ENCODE results near the gene NAV1.
"Not testable (repeated sequence)": the region's sequence is repeated elsewhere in the genome, so short reads cannot be mapped to it uniquely, and the experiment has no call there.

Gene NAV1

DNA sequence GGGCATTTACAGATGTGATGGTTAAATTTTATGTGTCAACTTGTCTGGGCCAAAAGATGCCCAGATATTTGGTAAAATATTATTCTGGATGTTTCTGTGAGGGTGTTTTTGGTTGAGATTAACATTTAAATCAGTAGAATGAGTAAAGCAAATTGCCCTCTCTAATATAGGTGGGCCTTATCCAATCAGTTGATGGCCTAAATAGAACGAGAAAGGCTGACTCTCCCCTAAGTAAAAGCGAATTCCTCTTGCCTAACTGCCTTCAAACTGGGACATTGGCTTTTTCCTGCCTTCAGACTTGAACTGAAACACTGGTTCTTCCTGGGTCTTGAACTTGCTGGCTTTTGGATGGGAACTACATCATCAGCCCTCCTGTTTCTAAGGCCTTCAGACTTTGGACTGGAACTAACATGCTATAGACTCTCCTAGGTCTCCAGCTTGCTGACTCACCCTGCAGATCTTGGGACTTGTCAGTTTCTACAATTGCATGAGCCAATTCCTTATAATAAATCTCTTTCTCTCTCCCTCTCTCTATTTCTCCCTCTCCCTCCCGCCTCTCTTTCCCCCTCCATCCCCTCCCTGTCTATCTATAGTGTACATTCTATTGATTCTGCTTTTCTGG, 10.2 kb upstream of the NAV1 start:
- DNase-seq (ENCODE audit: low read depth) = no peak

DNA sequence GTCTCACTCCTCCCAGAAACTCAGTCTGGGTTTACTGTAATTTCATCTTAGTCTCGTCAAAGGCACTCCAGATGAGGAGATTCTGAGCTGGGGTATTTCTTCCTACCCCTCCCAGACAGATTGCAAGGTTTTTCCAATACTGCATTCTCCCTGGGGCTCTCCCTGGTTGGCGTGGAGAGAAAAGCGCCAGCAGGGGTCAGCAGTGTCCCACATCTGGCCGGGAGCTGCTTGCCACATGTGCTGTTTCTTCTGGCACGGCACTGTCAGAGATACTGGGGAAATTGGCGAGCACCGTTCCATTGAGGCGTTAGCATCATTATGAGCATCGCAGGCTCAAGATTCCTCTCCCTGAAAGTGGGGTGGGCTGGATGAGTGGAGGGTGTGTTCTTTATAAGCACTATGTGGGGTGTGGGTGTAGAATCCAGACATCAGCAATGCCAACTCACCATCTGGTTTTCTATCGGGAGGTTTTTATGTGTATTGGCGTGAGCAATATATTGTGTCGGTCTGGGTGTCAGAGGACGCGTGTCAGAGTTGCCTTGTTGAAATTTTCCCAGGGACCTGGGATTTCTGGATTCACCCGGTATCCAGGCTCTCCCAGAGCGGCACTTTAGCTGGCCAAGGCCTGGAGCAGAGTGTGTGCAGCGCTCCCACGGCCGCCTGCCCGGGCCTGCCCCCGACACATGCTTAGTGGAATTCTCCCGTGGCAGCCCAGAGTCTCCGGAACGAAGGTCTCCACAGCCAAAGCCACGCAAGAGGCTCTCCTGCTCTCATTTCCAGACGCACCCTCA, 8.0 kb upstream of the NAV1 start:
- DNase-seq (ENCODE audit: low read depth) = no peak

DNA sequence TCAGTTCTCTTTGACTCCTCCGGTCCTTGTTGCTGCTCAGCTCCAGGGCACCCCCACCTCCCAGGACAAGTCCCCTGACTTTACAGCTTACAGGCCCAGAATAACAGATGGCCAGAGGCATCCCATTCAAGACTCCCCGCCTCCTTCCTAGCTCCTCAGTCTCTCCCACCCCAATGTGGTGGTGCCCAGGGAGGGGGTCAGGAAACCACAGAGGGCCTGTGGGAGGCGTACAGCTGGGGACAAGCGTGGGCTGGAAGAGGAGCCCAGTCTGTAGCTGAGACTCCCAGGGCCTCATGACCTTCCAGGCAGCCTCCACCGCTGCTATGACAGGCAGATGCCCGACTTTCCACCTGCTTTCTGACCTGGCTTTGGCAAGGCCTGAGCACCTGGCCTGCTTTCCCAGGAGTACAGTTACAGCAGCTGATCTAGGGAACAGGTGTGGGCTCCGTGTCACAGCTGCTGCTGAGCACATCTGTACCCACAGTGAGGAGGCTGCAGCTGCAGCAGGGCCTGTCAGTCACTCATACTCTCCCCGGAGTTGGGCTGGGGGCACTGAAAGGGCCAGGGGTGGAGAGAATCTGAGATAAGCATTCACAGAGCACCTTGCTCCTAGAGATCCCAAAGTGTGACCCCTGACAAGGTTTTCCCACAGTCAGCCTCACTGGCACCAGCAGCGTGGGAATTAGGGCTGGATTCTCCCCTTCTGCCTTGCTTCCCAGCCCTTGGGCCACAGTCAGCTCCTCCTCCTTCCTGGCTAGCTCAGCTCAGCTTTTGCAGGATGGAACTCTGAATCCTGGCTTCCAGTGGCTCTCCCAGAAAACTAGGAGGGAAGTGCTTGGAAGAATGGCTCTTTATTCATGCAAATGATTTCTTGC, 7.1 kb upstream of the NAV1 start:
- DNase-seq (ENCODE audit: low read depth) = no peak

DNA sequence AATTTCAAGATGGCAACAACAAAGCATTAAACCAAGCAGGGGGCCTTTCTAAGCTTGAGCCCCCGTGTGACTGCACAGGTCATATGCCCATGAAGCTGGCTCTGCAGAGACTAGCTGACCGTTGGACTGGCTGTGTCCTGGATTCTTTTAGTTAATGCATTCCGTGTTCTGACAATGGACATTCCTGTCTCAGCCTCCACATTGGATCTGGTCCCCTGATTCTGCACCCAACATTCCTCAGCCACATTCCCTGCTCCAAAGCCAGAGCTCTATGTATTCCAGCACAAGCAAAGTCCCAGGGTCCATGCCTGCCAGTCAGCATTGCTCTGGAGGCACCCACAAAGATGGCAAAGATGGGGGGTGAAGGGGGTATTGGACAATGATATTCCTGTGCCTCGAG, 5.1 kb upstream of the NAV1 start:
- no peak for DNase-seq (ENCODE audit: low read depth)

DNA sequence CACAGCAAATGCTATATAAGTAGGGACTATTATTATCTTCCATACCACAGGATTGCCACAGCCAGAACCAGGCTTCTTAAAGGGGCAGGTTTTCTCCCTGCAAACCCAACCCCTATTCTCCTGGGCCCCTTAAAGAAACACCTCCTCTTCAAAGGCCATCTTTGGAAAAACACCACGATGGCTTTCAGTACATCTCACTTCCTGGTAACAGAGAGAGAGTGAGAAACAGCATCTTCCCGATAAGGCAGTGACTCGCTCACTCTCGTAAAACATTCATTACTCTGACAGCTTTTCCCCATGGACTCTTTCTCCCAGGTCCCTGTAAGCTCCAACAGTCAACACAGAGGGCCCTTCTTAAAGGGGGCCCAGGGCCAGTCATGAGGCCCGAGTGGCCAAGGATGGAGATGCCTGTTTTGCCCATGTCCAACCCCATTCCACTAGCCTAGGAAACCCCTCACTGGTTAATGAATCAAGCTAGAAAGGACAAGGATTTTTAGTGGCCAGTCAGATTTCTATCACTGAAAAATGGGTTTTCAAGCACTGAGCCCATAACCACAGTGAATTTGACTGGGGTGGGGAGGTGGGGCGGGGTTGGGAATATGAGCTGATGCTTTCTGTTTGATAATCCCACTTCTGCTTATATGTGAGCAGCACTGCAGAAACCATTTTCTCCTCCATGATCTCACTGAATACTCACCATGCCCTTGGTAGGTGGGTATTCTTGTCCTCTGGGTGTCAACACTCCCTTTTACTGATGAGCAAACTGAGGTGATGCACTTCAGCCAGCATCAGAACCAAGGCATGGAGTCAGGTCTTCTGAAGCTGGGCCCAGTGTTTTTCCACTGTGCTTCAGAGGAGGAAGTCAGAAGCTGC, 3.6 kb upstream of the NAV1 start:
- no peak for DNase-seq (ENCODE audit: low read depth)

DNA sequence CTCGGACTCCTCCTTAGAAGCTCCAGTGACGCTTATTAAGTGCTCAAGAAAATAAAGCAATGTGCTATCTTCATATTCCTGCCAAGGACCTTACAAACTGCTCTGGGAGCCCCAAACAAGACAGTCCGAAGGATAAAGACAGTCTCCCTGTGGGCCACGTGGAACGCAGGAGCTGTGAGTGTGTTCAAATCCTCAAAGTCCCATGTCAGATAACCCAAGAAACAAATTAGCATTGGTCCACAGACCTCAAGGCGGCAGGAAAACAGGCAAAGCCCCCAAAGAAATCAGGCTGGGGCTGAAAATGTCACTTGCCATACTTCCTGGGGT, 3.0 kb upstream of the NAV1 start:
- DNase-seq (ENCODE audit: low read depth) = no peak

DNA sequence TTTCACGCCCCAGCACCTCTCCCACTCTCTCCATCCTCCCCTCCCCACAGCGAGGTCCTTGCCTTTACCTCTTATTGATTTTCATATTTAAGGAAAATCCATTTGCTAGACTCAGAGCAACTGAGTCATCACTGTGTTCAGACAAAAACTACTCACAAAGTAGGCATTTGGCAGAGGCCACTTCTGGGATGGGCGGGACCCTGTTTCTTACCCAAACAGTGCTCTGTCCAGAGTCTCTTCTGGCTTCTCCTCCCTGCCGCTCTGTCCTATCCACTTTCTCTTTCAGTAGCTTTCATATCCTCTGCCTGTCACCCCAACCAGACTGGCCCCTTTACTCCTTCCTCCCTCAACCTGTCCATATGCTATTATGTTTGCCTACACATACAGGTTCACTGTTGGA, 2.4 kb upstream of the NAV1 start:
- no peak for DNase-seq (ENCODE audit: low read depth)

DNA sequence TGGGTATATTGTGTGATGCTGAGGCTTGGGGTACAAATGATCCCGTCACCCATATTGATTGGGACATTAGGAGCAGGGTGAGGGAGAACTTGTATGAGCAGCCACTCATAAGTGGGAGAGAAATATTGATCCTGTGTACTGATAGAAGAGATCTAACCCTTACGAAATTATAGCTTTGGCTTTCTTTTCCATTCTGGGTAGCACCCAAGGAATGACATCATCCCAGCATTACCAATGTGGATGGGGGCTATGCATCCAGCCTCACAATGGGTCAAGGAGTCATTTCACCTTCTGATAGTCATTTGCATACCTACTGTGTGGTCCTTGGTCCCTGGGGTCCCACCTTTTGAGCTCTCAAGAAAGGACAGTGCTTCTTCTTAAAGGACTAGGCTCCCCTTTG, 1.9 kb upstream of the NAV1 start:
- no peak for DNase-seq (ENCODE audit: low read depth)

DNA sequence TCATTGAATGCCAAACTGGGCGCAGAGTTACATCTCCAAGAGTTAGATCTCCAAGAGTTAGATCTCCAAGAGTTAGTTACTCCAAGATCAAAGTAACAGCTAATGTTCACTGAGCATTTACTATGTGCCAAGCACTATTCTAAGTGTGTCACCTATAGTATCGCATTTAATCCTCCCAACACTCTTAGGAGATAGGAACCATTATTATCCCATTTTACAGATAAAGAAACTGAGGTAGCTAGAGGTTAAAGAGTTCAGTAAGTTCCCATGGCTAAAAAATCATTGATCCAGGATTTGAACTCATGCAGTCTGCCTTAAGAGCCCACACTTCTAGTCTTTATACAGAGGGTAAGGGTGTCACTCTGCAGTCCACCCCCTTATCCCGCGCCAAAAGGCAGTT, 1.5 kb upstream of the NAV1 start:
- no peak for DNase-seq (ENCODE audit: low read depth)

DNA sequence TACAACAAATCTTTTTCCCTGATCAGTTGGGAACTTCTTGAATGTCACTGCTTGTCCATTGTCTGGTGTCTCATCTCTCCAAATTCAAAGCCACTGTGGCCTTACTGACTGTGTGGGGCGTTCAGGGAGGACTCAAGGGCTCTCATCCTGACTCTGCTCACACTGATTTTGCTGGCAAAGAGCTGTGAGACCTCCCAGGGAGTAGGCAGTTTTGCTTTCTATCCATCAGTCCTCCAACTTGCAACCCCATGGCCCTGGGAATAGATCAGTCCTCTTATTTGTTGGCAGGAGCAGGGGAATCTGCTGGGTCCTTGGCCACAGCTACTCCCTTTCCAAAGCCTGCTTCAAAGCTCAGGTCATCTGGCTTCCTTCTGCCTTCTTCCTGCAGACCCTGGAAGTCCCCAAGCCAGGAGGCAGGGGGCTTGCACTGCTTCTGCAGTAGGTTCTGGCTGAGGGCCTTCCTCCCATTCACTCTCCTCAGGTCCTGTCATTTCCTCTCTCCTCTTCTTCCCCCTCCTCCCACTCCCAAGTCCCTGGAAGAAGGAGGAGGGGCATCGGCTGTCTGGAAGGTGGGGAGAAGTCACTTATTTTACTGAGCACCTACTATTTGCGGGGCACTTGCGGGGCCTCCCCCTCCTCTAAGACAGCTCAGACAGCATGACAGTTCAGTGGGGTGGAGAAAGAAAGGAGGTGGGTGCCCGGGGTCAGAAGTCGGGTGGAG, 876 bp upstream of the NAV1 start:
- no peak for DNase-seq (ENCODE audit: low read depth)

DNA sequence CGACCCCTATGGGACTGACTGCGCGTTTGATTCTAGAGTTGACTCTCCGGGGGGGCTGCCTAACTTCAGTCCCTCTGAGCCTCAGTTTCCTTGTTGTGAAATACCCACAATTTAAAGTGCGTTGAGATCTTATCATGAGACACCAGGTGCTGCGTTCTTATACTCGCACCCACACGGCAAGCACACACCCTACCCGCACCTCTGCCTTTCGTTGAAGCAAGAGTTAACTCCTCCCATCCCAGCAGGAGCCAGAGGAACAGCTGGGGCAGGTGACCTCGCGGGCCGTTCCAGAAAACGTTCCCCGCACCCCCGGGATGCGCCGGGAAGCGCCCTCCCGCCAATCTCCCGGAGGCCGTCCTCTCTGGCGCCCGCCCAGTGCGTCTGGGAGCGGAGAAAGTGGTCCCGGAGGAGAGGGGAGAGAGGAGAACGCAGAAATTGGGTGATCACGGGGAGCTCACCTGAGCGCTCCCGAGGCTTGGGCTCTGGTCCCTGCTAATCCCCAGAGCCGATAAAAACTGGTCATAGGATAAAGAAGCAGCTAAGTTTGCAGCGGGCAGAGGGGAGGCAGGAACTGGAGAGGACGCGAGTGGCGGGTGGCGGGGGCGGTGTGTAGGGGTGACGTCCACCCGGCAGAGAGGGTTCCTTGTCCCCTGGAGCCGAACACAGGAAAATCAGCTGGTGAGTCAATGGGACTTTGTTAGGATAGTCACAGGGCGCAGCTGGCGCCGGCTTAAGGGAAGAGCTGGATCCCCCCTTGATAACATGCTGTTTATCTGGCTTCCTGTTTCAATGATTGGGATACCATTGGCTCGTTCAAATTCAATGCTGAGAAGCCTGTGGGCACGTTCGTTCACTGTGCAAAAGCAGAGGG, 869 bp downstream of the NAV1 start:
- no peak for DNase-seq (ENCODE audit: low read depth)

DNA sequence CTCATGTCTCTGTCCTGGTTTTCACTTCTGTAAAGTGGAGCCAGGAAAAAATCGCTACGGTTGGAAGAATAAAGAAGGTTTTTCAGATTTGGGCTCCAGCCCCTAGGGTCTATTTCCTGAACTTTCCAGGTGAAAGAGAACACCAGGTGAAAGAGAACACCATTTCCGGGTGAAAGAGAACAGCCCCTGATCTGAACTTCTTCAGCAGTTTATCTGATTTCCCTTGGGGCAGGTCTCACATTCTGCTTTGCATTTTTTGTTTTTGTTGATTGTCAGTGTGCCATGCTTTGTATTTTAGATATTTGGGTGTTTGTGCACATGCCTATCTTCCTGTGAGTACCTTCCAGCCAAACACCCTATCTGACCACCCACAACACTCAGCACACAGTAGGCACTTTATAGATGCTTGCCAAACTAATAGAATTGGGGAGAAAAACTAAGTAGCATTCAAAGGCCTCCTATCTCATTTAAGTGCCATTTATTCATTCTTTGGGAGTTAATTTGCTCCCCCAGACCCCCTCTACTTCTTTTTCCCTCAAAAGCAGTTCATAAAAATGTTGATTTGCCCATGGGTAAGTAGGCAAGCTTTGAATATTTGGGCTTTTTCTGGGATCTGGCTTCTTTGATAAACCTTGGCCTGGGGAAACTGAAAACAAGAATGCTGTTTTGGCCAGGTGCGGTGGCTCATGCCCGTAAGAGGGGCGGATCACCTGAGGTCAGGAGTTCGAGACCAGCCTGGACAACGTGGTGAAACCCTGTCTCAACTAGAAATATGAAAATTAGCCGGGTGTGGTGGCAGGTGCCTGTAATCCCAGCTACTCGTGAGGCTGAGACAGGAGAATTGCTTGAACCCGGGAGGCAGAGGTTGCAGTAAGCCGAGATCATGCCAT, 2.2 kb downstream of the NAV1 start:
- no peak for DNase-seq (ENCODE audit: low read depth)

DNA sequence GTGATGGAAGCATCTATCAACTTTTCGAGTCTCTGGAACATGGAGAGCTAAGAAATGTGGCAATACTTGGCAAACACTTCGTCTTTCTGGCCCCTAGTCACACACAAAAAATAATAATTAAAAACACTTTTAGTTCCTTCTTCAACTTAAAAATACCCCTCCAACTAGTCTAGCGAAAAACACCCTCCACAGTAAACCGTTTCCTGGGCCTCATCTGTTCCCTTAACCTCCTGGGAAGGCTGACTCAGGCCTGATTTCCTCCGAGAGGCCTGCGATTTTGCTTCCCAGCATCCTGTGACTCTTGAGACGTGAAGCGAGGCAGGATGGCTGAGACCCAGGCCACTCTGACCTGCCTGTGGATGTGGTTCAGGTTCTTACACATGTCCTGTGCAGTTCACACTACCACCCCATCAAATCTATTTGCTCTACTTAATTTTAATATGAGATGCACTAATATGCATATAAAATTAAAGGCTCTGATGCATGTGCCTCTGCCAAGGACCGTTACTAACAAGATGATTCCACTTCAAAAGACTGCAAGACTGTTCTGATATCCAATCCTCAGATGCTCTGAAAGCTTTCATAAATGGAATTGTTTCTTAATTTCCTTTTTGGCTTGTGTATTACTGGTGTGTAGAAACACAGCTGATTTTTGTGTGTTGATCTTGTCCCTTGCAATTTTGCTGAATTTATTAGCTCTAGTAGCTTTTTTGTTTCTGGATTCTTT, 3.5 kb downstream of the NAV1 start:
- DNase-seq (ENCODE audit: low read depth) = no peak

DNA sequence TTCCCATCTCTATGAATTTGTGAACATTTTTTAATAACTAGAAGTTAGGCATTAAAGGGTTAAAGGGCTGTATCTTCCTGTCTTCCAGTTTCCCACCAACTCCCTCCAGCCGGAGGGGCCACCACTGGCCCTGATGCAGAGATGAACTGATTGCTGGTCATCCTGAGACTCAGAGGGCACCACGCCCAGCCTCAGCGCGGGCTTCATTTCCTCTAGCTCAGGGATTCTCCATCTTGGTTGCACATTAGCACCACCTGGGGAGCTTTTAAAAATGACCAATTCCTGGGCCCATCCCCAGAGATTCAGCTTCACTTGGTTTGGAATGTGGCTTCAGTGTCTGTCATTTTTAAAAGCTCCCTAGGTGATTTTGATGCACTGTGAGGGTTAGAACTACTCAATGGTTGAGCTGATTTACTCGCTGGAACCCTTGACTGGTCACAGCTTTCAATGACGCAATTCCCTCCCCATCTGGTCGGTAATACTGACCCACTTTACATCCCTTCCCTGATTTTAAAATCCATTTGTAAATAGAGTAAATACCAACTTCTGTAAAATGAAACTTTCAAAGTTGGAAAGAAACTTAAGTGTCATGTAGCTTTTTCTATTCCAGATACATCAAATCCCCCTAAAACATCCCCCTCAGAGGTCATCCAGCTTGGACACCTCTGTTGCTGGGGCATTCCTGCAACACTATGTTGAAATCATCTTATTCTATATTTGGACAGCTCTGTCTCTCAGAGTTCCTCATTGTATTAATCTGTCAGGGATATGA, 5.1 kb downstream of the NAV1 start:
- DNase-seq (ENCODE audit: low read depth) = no peak

DNA sequence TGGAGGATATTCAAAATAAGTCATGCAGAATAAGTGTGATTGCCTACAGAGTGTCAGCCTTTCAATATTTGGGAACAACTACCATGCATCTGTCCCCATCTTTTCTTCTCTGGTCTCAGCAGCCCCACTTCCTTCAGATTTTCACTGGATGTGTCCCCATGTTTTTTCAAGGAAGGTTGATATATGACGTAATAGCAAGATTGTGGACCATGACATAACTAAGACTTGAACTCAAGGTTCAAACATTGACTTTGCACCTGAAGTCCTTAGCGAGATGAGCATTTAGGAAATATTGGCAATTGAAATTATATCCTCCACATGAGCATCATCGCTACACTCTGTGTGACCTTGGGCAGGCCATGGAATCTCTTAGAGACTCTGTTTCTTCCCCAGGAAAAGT, 5.8 kb downstream of the NAV1 start:
- DNase-seq (ENCODE audit: low read depth) = no peak

DNA sequence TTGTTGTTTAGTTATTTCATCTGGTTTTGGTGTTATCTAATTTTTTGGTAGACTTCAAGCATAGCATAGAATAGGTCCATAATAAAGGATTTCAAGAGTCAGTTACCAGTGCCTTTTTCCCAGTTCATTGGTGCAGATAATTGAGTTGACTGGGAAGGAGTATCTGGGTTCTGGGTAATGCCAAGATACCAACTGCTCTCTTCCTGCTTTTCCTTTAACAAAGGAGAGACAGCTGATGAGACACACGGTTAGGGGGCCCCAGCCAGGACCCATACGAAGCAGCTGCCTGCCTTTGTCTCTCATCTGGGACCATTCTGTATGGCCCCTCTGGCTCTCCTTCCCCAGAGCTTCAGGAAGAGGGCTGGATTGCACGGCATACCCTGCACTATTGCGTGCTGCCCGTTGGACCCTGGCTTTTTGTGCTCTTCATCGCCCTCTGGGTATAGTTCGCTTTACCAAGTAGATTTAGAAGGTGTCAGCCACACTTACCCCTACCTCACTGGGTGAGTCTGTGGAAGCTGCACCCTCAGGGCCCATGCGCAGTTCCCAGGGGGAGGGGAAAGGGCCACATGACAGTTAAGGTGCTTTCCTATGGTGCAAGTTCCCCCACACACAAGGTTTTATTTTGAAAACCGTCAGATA, 7.0 kb downstream of the NAV1 start:
- DNase-seq (ENCODE audit: low read depth) = no peak

DNA sequence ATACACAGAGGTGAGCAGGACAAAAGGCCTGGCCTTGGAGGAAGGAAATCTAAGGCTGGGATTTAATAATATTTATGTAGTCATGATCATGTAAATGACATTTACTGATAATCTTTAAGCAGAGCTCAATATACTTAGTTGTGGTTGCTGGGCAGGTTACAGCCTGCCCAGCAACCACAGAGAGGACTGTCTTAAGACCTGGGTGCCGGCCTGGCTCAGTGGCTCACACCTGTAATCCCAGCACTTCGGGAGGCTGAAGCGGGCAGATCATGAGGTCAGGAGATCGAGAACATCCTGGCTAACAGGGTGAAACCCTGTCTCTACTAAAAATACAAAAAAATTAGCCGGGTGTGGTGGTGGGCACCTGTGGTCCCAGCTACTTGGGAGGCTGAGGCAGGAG, 10.6 kb downstream of the NAV1 start:
- DNase-seq (ENCODE audit: low read depth) = not testable (repeated sequence)

DNA sequence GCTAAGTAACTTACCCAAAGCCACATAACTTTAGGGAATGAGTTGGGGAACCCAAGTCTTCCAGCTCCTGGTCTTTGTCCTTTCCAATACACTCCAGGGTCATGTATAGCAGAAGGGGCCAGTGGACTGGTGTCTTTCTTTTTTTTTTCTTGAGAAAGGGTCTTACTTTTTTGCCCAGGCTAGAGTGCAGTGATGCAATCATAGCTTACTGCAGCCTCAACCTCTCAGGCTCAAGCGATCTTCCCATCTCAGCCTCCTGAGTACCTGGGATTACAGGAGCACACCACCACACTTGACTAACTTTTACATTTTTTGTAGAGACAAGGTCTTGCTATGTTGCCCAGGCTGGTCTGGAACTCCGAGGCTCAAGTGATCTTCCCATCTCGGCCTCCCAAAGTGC, 12.2 kb downstream of the NAV1 start:
- DNase-seq (ENCODE audit: low read depth) = no peak

All from stimulated activated CD4-positive, alpha-beta T cell treated with anti-CD3 and anti-CD28 coated beads, Interleukin-2, amount 100 ng/mL, for 4 hours (primary cell).